HepG2 (cell line): Measurements from ENCODE around the gene ID3. TPM values are rescaled to one million over a fixed set of nuclear protein-coding genes. Genes with fewer than 3 reads are reported as not detected.

Experiments
- CENPT ChIP-seq: sonication (generic); formaldehyde crosslinking; IDR thresholded peaks from 2 replicates; pipeline ENCODE4 v1.8.0; 2022; ENCODE audit warnings: low read depth, mild to moderate bottlenecking, moderate library complexity, missing genetic modification reagents
- CTCF ChIP-seq: sonication (generic); formaldehyde crosslinking; IDR thresholded peaks from 2 replicates; pipeline ENCODE4 v1.5.0; 2020; ENCODE audit warnings: mild to moderate bottlenecking, missing genetic modification reagents, moderate library complexity
- ETS1 ChIP-seq: sonication (generic); formaldehyde crosslinking; IDR thresholded peaks from 2 replicates; pipeline ENCODE4 v1.4.0; 2020; ENCODE audit warnings: missing genetic modification reagents
- JARID2 ChIP-seq: sonication (generic); formaldehyde crosslinking; IDR thresholded peaks from 2 replicates; pipeline ENCODE4 v1.8.1; 2023; ENCODE audit warnings: missing genetic modification reagents, inconsistent platforms; ENCODE audit not compliant: insufficient replicate concordance
- MEIS1 ChIP-seq: sonication (generic); formaldehyde crosslinking; IDR thresholded peaks from 2 replicates; pipeline ENCODE4 v1.9.0; 2021; ENCODE audit warnings: mild to moderate bottlenecking, missing genetic modification reagents, moderate library complexity, borderline replicate concordance
- NFE2L2 ChIP-seq: fragments of 150-350 bp; IDR thresholded peaks from 2 replicates; pipeline ENCODE4 v1.6.1; 2014; ENCODE audit warnings: low read length
- NKX3-1 ChIP-seq: sonication (generic); formaldehyde crosslinking; IDR thresholded peaks from 2 replicates; pipeline ENCODE4 v1.5.0; 2020; ENCODE audit warnings: missing genetic modification reagents
- POLR2A ChIP-seq, 2 experiments: IDR thresholded peaks; 2 replicates each; pipeline ENCODE4 v1.6.1; 2011; ENCODE audit warnings: low read depth in 2 of 2, low read length in 2 of 2, mild to moderate bottlenecking in 1 of 2, moderate library complexity in 1 of 2; ENCODE audit not compliant: insufficient read depth in 1 of 2
- RFXAP ChIP-seq: sonication (generic); formaldehyde crosslinking; IDR thresholded peaks from 2 replicates; pipeline ENCODE4 v1.4.0; 2020; ENCODE audit warnings: missing genetic modification reagents, borderline replicate concordance
- SCMH1 ChIP-seq: sonication (generic); formaldehyde crosslinking; IDR thresholded peaks from 2 replicates; pipeline ENCODE4 v1.9.0; 2021; ENCODE audit warnings: missing genetic modification reagents, mild to moderate bottlenecking, borderline replicate concordance
- SSRP1 ChIP-seq: IDR thresholded peaks from 2 replicates; pipeline ENCODE4 v1.6.1; 2016; ENCODE audit warnings: control low read depth
- TEAD3 ChIP-seq: optimal IDR thresholded peaks from 2 replicates; pipeline ENCODE3; 2016; ENCODE audit warnings: borderline replicate concordance
- TGIF2 ChIP-seq: IDR thresholded peaks from 2 replicates; pipeline ENCODE4 v1.6.1; 2016; ENCODE audit warnings: control low read depth, missing compliant biosample characterization
- XRCC5 ChIP-seq: fragments of 200-400 bp; formaldehyde crosslinking; optimal IDR thresholded peaks from 2 replicates; pipeline ENCODE3; 2017; ENCODE audit warnings: mild to moderate bottlenecking, low read length
- YEATS2 ChIP-seq: sonication (generic); formaldehyde crosslinking; IDR thresholded peaks from 2 replicates; pipeline ENCODE4 v1.4.0; 2020; ENCODE audit warnings: missing genetic modification reagents, borderline replicate concordance
- ZFP36L1 ChIP-seq: sonication (generic); formaldehyde crosslinking; IDR thresholded peaks from 2 replicates; pipeline ENCODE4 v1.8.0; 2022; ENCODE audit warnings: mild to moderate bottlenecking, missing genetic modification reagents, moderate library complexity
- ZFP62 ChIP-seq: sonication (generic); formaldehyde crosslinking; IDR thresholded peaks from 2 replicates; pipeline ENCODE4 v1.4.0; 2020; ENCODE audit warnings: missing genetic modification reagents
- ZNF335 ChIP-seq: sonication (generic); formaldehyde crosslinking; IDR thresholded peaks from 2 replicates; pipeline ENCODE4 v1.4.0; 2020; ENCODE audit warnings: missing genetic modification reagents
- ZNF44 ChIP-seq: sonication (generic); formaldehyde crosslinking; IDR thresholded peaks from 2 replicates; pipeline ENCODE4 v1.5.1; 2020; ENCODE audit warnings: mild to moderate bottlenecking, missing genetic modification reagents
- polyA plus RNA-seq, 8 experiments: library from polyadenylated mRNA; depleted of rRNA in 3 of 8; stranded (reverse) in 7 of 8; unstranded in 1 of 8; fragments of >200 nt; fragmentation: Illumina TruSeq in 4 of 8; extraction: Trizol in 4 of 8; gene quantifications; 2 replicates each; pipeline versions ENCODE4 v1.2.1 to v1.2.3, GENCODE V29; 2011 to 2016; ENCODE audit warnings: low read depth in 4 of 8, missing spikeins in 1 of 8, mixed read lengths in 1 of 8; ENCODE audit not compliant: insufficient read depth in 1 of 8
- total RNA-seq, 5 experiments: library from RNA; depleted of rRNA; stranded (reverse); fragments of >200 nt; fragmentation: Illumina TruSeq; extraction: Trizol; gene quantifications; 2 replicates each; pipeline ENCODE4 v1.2.3, GENCODE V29; 2016; ENCODE audit warnings: low read depth in 1 of 5
- TF ChIP-seq, protein P1 (sequence below), 2 experiments: sonication (generic) in 1 of 2; formaldehyde crosslinking in 1 of 2; IDR thresholded peaks; 2 replicates each; pipeline versions ENCODE4 v1.4.0 to v1.6.1; 2018 to 2020; ENCODE audit warnings: missing genetic modification reagents in 2 of 2, borderline replicate concordance in 1 of 2, low read depth in 1 of 2, mild to moderate bottlenecking in 1 of 2, missing biosample characterization in 1 of 2
- TF ChIP-seq, protein P2 (sequence below): sonication (generic); formaldehyde crosslinking; conservative IDR thresholded peaks from 2 replicates; pipeline ENCODE4 v1.8.0; 2022; ENCODE audit warnings: low read depth, missing genetic modification reagents

The ID3 gene
- total and polyA plus RNA-seq, 2 of the 13 experiments (the other 11 are each of a cell fraction or from before 2014, with no cell fraction given) = 64.8 to 115 TPM

DNA sequence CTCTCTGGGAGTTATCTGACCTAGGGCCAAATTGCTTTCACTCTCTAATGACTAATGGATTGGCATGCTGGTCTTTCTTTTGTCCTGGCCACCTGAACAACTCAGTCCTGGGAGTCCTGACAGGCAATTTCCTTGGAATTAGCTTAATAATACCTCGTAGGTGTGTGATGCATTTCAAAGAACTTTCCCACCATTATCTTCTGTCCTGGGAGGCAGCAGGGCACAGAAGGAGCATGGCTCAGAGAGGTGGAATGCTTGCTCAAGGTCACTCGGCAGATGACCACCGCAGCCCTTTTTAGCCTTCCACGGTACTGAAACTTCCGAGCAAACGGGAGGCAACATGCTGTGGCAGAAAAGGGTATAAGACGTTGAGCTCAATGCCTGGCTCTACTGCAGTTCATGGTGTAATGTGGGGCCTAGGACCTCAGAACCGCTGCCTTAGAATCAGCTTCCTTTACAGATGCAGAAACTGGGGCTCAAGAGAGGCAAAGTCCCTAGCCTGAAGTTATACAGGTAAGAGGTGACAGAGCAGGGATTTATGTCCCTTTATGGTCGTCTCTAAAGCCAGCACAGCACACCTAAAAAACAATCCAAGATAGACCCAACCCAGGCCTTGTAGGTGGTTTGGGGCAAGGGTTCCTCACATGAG lies 3.2 kb downstream of the ID3 start (continued):
- TF ChIP-seq RFXAP (CRISPR knock-in tag) = no peak
- TF ChIP-seq CTCF (CRISPR knock-in tag) = no peak
- TF ChIP-seq SSRP1 (CRISPR knock-in tag) = peak; percentile 76; the same call in 1 of the 2 replicates
- TF ChIP-seq, protein P1, sequence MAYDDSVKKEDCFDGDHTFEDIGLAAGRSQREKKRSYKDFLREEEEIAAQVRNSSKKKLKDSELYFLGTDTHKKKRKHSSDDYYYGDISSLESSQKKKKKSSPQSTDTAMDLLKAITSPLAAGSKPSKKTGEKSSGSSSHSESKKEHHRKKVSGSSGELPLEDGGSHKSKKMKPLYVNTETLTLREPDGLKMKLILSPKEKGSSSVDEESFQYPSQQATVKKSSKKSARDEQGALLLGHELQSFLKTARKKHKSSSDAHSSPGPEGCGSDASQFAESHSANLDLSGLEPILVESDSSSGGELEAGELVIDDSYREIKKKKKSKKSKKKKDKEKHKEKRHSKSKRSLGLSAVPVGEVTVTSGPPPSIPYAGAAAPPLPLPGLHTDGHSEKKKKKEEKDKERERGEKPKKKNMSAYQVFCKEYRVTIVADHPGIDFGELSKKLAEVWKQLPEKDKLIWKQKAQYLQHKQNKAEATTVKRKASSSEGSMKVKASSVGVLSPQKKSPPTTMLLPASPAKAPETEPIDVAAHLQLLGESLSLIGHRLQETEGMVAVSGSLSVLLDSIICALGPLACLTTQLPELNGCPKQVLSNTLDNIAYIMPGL (CRISPR knock-in tag; IDR thresholded peaks at IDR 0.05; ENCODE audit: borderline replicate concordance in 1 of 2, low read depth in 1 of 2) = 0 out of 4 replicates have a peak, but pooled peaks of 1 of the 2 experiments have one; percentile 24
- 0 out of 2 replicates have a peak, but pooled peaks have one; percentile 31 for TF ChIP-seq YEATS2 (CRISPR knock-in tag)
- no peak for TF ChIP-seq ETS1 (CRISPR knock-in tag)
- no peak for TF ChIP-seq NKX3-1 (CRISPR knock-in tag)
- peak; percentile 13 for TF ChIP-seq XRCC5
- peak in 1 of 2 experiments; percentile 50; a peak in 2 of 4 replicates for TF ChIP-seq POLR2A (IDR thresholded peaks at IDR 0.05; ENCODE audit: insufficient read depth in 1 of 2, low read depth in 2 of 2, low read length in 2 of 2)
- TF ChIP-seq, protein P2, sequence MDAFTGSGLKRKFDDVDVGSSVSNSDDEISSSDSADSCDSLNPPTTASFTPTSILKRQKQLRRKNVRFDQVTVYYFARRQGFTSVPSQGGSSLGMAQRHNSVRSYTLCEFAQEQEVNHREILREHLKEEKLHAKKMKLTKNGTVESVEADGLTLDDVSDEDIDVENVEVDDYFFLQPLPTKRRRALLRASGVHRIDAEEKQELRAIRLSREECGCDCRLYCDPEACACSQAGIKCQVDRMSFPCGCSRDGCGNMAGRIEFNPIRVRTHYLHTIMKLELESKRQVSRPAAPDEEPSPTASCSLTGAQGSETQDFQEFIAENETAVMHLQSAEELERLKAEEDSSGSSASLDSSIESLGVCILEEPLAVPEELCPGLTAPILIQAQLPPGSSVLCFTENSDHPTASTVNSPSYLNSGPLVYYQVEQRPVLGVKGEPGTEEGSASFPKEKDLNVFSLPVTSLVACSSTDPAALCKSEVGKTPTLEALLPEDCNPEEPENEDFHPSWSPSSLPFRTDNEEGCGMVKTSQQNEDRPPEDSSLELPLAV (CRISPR knock-in tag) = no peak
- TF ChIP-seq ZFP36L1 = no peak
- TF ChIP-seq CENPT (CRISPR knock-in tag) = no peak
- no peak for TF ChIP-seq SCMH1
- no peak for TF ChIP-seq ZFP62
- TF ChIP-seq MEIS1 (CRISPR knock-in tag) = no peak
- TF ChIP-seq JARID2 (CRISPR knock-in tag) = no peak
- no peak for TF ChIP-seq ZNF44
- TF ChIP-seq ZNF335 (CRISPR knock-in tag) = peak; percentile 53
- no peak for TF ChIP-seq TGIF2 (CRISPR knock-in tag)
- no peak for TF ChIP-seq NFE2L2
- peak; percentile 67 for TF ChIP-seq TEAD3 (CRISPR knock-in tag)
